GM10847 (cell line): Measurements from ENCODE around the gene CRLF3.

Source experiments
- POLR2A ChIP-seq: IDR thresholded peaks from 2 replicates; pipeline ENCODE4 v1.6.1; 2011; ENCODE audit not compliant: insufficient read length; ENCODE audit errors: extremely low read depth

The CRLF3 gene

GRCh38 chr17:30821871-30822723, 2.4 kb downstream of the CRLF3 start:
- no peak for TF ChIP-seq POLR2A

- TF ChIP-seq POLR2A: no peak
These were observed 4.4 kb downstream of the CRLF3 start for GRCh38 chr17:30819971-30820705.

DNA sequence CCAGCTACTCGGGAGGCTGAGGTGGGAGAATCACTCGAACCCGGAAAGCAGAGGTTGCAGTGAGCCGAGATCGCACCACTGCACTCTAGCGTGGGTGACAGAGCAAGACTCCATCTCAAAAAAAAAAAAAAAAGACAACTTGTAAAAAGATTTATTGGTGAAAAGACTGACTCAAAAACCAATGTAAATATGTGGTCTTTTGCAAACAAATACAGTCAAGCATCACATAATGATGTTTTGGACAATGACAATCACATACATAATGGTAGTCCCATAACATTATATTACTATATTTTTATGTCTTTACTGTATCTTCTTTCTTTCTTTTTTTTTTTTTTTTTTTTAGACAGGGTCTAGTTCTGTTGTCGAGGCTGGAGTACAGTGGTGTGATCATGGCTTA, 8.3 kb downstream of the CRLF3 start:
- no peak for TF ChIP-seq POLR2A

DNA sequence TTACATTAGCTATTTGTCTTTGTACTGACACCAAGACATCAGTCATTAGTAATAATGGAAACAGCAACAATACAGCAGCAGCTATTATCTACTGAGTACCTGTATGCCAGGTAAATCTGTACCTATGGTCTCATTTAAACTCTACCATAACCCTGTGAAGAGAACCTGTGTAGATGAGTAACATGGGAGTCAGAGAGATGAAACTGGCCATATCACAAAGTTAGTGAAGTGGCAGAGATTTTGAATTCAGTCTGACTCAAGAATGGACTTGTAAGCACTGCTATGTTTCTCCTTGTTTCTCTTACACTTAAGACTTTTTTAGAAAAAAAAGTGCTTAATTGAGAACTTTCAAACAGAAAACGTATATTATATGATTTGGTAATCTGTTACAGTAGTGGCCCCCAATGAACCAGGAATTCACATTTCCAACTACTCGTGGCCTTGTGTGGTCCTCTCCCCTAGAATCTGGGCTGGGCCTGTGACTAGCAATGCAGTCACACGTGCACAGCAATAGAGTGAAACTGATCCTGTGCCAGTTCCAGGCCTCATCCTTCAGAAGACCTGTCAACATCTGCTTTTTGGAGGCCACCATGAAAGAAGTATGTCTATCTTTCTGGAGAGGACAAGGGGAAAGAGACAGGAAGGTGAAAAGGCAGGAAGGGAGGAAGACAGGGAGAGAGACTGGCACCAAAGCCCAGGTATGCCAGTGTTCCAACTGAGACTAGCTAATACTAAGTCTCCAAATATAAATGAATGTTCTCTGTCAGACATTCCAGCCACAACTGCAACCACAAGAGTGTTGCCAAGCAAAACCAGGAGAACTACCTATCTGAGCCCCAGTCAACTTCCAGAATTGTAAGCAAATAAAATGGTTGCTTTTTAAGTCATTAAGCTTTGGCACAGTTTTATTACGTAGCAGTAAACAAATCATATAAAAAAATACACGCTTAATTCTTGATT, 12.0 kb downstream of the CRLF3 start:
- TF ChIP-seq POLR2A: no peak

GRCh38 chr17:30809867-30810266, 14.6 kb downstream of the CRLF3 start:
- no peak for TF ChIP-seq POLR2A

- TF ChIP-seq POLR2A: no peak
These were observed 15.7 kb downstream of the CRLF3 start for GRCh38 chr17:30808785-30809286.

GRCh38 chr17:30807896-30808295, 16.6 kb downstream of the CRLF3 start:
- TF ChIP-seq POLR2A: no peak

DNA sequence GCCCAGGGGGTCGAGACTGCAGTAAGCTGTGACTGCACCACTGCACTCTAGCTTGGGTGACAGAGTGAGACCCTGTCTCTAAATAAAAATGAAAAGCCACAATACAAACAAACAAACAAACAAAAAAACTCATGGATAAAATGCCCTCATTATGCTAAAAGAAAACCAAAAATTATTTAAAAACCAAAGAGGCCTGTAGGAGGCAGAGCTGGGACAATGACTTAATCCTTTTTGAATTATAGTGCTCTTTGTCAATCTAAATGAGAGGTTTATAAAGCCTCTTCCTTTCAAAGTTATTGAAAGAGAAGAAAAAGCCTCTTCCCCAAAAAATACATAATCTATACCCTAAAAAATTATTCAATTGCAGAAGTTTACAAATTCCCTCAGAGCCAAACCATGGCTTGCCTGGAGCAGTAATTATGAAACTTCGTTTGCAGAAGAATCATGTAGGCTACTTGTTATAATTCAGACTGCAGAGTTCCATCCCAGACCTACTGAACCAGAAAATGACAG, 18.5 kb downstream of the CRLF3 start:
- TF ChIP-seq POLR2A: no peak

GRCh38 chr17:30801671-30802070, 22.8 kb downstream of the CRLF3 start:
- TF ChIP-seq POLR2A: no peak

DNA sequence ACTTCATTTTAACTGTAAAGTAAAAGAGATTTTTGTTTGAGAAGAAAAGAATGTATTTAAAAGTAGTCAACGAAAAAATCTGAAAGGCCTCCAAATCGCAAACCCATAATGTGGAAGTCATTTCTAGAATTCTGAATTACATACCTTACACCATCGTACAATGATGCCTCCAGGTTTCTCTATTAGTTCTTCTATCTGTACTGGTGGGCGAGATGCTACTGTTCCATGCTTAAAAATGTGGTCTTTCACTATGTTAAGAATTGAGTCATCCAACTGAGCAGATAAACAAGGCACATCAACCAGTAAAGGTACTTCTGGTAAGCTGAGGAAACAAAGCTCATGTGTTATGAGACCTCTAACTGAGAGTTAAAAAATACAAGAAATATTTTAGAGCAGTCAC, 28.5 kb downstream of the CRLF3 start:
- TF ChIP-seq POLR2A: no peak

DNA sequence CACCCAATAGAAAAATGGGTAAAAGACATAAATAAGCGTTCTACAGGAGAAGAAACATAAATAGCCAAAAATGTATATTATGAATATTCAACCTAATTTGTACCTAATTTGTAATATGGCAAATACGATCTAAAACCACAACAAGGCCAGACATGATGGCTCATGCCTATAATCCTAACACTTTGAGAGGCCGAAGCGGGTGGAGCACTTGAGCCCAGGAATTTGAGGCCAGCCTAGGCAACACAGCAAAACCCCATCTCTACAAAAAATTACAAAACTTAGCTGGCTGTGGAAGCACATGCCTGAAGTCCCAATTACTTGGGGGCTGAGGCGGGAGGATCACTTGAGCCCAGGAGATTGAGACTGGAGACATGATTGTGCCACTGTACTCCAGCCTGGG, 30.1 kb downstream of the CRLF3 start:
- TF ChIP-seq POLR2A: no peak

DNA sequence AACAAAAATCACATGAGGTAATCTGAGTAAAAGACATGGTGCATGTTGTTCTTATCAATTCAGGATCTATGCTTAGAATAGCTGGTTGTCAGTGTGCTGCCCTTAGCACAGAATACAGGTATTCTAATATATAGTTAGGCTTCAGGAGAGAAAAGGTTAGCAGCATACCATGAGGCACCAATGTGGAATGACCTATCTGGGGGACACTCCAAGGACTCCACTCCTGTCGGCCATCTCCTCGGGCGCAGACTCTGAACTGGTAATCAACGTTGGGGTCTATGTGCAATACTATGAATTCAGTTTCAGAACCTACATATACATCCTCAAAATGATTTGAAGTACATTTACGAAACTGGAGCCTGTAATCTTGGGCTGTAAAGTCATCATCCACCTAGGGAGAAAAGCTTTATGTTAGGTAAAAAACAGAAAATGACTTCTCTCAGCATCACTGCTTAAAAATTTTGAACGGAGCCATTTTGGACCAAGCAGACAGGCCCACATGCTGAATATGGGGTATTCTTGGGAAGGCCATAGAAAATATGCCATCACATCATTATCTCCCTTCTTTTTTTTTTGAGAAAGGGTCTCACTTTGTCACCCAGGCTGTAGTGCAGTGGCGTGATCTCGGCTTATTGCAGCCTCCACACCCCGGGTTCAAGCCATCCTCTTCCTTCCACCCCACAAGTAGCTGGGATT, 31.1 kb downstream of the CRLF3 start:
- no peak for TF ChIP-seq POLR2A

DNA sequence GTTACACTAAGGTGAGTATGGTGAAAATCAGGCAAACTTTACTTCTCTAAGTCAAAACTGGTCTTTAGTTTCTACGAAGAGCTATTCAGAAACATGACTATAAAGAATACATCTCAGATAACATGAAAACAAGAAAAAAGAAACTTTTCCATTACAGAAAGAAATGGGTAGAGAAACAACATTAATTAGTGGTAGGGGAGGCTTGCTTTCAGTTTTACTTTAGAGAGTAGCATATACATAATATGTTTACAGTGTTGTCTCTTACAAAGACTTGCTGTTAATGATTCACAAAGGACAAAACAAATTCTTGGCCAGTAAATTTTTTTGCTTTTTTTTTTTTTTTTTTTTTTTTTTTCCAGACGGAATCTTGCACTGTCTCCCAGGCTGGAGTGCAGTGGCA, 34.2 kb downstream of the CRLF3 start:
- TF ChIP-seq POLR2A: no peak

DNA sequence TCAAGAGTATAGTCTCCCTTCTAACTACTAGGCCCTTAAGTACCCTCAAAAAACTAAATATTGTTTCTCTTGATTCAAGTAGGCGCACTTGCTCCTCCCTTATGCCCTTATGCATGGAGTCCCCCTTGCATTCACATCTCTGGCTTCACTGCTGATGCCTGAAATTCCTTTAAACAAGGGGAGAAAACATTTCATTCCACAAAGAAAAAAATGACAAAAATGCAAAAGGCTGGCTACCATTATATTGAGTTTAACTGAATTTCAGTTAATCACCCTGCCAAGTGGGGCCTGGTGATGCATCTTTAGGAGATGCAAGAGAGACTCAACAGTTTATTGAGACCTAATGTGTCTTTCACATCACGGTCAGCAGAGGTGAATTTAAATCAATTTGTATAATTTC, 35.6 kb downstream of the CRLF3 start:
- TF ChIP-seq POLR2A: no peak
